Lung (tissue), 12 donors: ENCODE data around the gene COLEC11. TPM values are rescaled to one million over a fixed set of nuclear protein-coding genes. Genes with fewer than 3 reads are reported as not detected.
A peak's percentile ranks its signal among the peaks of the same experiment; 100 is the strongest.

Source experiments
- ATAC-seq: fragments of 200-7000 bp; cut with Tn5 transposase; one replicate; pipeline ENCODE4 v1.9.1; 2020; ENCODE audit warnings: moderate number of reproducible peaks; ENCODE audit not compliant: insufficient read depth, low FRiP score
- DNase-seq, 3 donors: peaks; one replicate each; pipeline ENCODE4 v3.0.0-alpha.2; 2013 to 2017
- H3K27ac ChIP-seq, 2 donors: one replicate each; pipeline ENCODE4 v1.5.1; 2013; ENCODE audit warnings: mild to moderate bottlenecking in 2 of 2, moderate library complexity in 2 of 2, control low read depth in 1 of 2, inconsistent platforms in 1 of 2, low read depth in 1 of 2, low read length in 1 of 2
- H3K27me3 ChIP-seq, 3 donors: one replicate each; pipeline ENCODE4 v1.5.1; 2013; ENCODE audit warnings: low read length in 2 of 3; ENCODE audit not compliant: control insufficient read depth in 3 of 3, insufficient read depth in 3 of 3
- H3K36me3 ChIP-seq, 4 donors: one replicate each; pipeline ENCODE4 v1.5.1; 2013; ENCODE audit warnings: low read length in 4 of 4, mild to moderate bottlenecking in 1 of 4, moderate library complexity in 1 of 4; ENCODE audit not compliant: control insufficient read depth in 4 of 4, insufficient read depth in 4 of 4
- H3K4me1 ChIP-seq, 5 donors: one replicate each; pipeline ENCODE4 v1.5.1; 2013; ENCODE audit warnings: low read length in 5 of 5, mild to moderate bottlenecking in 2 of 5, moderate library complexity in 1 of 5; ENCODE audit not compliant: control insufficient read depth in 5 of 5, insufficient read depth in 5 of 5
- H3K4me3 ChIP-seq: one replicate; pipeline ENCODE4 v1.5.1; 2013; ENCODE audit warnings: mild to moderate bottlenecking, control low read depth, moderate library complexity
- H3K9ac ChIP-seq, 2 donors: one replicate each; pipeline ENCODE4 v1.5.1; 2013; ENCODE audit warnings: low read length in 2 of 2, control low read depth in 1 of 2; ENCODE audit not compliant: insufficient read depth in 1 of 2
- H3K9me3 ChIP-seq, 4 donors: one replicate each; pipeline ENCODE4 v1.5.1; 2013; ENCODE audit warnings: low read length in 3 of 4, mild to moderate bottlenecking in 1 of 4, moderate library complexity in 1 of 4; ENCODE audit not compliant: control insufficient read depth in 4 of 4, insufficient read depth in 3 of 4
- CTCF ChIP-seq: IDR thresholded peaks from 2 replicates; pipeline ENCODE4 v1.5.1; 2012; ENCODE audit warnings: mild to moderate bottlenecking; ENCODE audit errors: control extremely low read depth, extremely low read depth
- WGBS, 2 donors: extraction: QIAGEN DNeasy Blood & Tissue Kit; methylation state at CpG; one replicate each; pipeline ENCODE4 v1.1.7; 2013; 5-methylcytosine and 5-hydroxymethylcytosine counted together
- polyA plus RNA-seq, 2 donors: library from polyadenylated mRNA; stranded (reverse); fragments of 200-250 nt; gene quantifications; one replicate each; pipeline ENCODE4 v1.2.1, GENCODE V29; 2013
- total RNA-seq, 2 donors: library from RNA; depleted of rRNA in 1 of 2; stranded (reverse); fragments of >200 nt in 1 of 2; gene quantifications; one replicate each; pipeline ENCODE4 v1.2.1, GENCODE V29; 2014 to 2021
- donor health status: control.
- donor health status: control.
- donor health status: Bipolar disorder and iron deficiency.
- donor health status: healthy.
- donor health status: DM: yes; HTN: yes; CAD: no.

The COLEC11 gene
- total and polyA plus RNA-seq, 4 donors: 0.71 to 3.7 (median 1.9) TPM

DNA sequence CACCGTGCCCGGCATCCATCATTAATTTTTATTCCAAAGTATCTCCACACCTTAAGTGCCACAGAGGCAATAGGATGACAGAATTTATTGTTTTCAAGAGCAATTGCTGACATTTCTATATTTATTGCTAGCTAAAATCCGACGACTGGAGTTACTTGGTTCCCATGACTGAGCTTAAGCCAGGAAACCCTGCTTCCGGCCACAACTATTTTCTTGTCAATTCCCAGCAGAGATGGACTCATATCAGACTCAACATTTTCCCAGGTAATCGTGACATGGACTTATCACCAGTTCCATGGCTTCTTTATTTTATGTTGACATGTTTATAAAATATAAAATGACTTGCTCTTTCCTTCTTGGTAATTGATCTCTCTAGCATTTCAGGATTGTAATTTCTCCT lies 87.9 kb downstream of the COLEC11 start:
- no peak for TF ChIP-seq CTCF
- H3K9me3 ChIP-seq: no peaks in the 10 kb centered on the region
- WGBS, 2 donors: 73 to 80% methylated on average over 6 of the region's 6 CpGs

GRCh38 chr2:3683748-3684454 lies 89.0 kb downstream of the COLEC11 start:
- whole genome bisulfite sequencing, 2 donors: 30 to 58% methylated on average over 3 of the region's 3 CpGs

More for the DNA sequence above, 87.9 kb downstream of the COLEC11 start:
- no peaks in the 10 kb centered on the region for H3K36me3 ChIP-seq
- H3K4me3 ChIP-seq: no peak overlapping the region
- no peaks in the 10 kb centered on the region for H3K4me1 ChIP-seq
- no peak overlapping the region for H3K27ac ChIP-seq
- no peak for DNase-seq
- no peak overlapping the region for H3K9ac ChIP-seq
- H3K27me3 ChIP-seq: no peaks in the 10 kb centered on the region
- no peak for ATAC-seq

GRCh38 chr2:3689998-3690748 lies 95.3 kb downstream of the COLEC11 start:
- no peak for TF ChIP-seq CTCF
- Histone ChIP-seq H3K9ac (no peak overlapping the region), H3K4me1 (no peaks in the 10 kb centered on the region), H3K27me3 (no peaks in the 10 kb centered on the region), H3K9me3 (no peaks in the 10 kb centered on the region), H3K27ac (no peak overlapping the region), H3K4me3 (no peak overlapping the region), H3K36me3 (no peaks in the 10 kb centered on the region)
- ATAC-seq (no peak), DNase-seq (no peak)

More at GRCh38 chr2:3683748-3684454, 89.0 kb downstream of the COLEC11 start:
- no peak for ATAC-seq
- TF ChIP-seq CTCF: no peak
- peak in 2 of 3 donors; percentile 48 for DNase-seq
- no peak overlapping the region for H3K27ac ChIP-seq
- H3K4me1 ChIP-seq: no peaks in the 10 kb centered on the region
- no peak overlapping the region for H3K4me3 ChIP-seq
- H3K9ac ChIP-seq: no peak overlapping the region
- no peaks in the 10 kb centered on the region for H3K27me3 ChIP-seq
- H3K36me3 ChIP-seq: no peaks in the 10 kb centered on the region
- no peaks in the 10 kb centered on the region for H3K9me3 ChIP-seq
